ENCODE measurements around the gene ATP4B.

- TF ChIP-seq REST (IDR thresholded peaks at IDR 0.05; ENCODE audit: low read depth, low read length) (no peak), ZBTB33 (IDR thresholded peaks at IDR 0.05; ENCODE audit: borderline replicate concordance, low read depth) (no peak), TEAD4 (IDR thresholded peaks at IDR 0.05; ENCODE audit: borderline replicate concordance, insufficient read depth) (no peak), NRF1 (IDR thresholded peaks at IDR 0.05; ENCODE audit: low read depth, low read length) (no peak), EZH2phosphoT487 (IDR thresholded peaks at IDR 0.05; ENCODE audit: borderline replicate concordance, low read depth) (no peak), CTCF (IDR thresholded peaks at IDR 0.05) (no peak), MAX (IDR thresholded peaks at IDR 0.05; ENCODE audit: low read depth) (no peak), JUND (IDR thresholded peaks at IDR 0.05) (no peak), SIN3A (IDR thresholded peaks at IDR 0.05; ENCODE audit: borderline replicate concordance, low read depth, low read length) (no peak), GABPA (IDR thresholded peaks at IDR 0.05; ENCODE audit: low read depth) (no peak), USF1 (IDR thresholded peaks at IDR 0.05; ENCODE audit: borderline replicate concordance, low read depth) (no peak), CHD2 (IDR thresholded peaks at IDR 0.05; ENCODE audit: low read length, partially characterized antibody) (no peak), EP300 (IDR thresholded peaks at IDR 0.05; ENCODE audit: borderline replicate concordance in 1 of 2, low read depth in 1 of 2, low read length in 1 of 2) (no peak)
These were observed 40.8 kb downstream of the ATP4B start for GRCh38 chr13:113616991-113617749.
